ENCODE results near the gene S100G. TPM values are rescaled to one million over a fixed set of nuclear protein-coding genes. Genes with fewer than 3 reads are reported as not detected.

S100G gene
- total RNA-seq, 1 experiment from 2014 or later, result not detected

DNA sequence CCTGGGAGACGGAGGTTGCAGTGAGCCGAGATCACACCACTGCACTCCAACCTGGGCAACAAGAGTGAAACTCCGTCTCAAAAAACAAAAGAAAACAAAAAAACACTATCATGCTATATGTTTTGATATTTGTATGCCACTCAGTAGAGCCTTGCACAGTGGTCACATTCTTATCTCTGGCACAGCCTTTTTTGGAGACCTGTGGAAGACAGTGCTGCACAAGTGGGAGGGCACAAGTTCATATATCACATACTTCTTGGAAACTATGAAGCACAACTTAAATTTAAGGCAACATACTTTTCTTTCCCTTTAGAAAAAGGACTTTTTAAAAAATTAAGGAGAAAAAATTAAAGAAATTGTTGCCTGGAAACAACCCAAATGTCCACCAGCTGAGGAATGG is 14.4 kb upstream of the S100G start:
- H3K4me1 Mint-ChIP-seq (ENCODE audit: insufficient read depth, unreplicated experiment), result no peaks in the 10 kb centered on the region
- ChIA-PET POLR2A (no interaction called here), CTCF (no interaction called here)
- peaks cover 38% of the 10 kb centered on the region for H3K27me3 Mint-ChIP-seq (ENCODE audit: insufficient read depth, unreplicated experiment)
- intact Hi-C loops (cut with micrococcal nuclease), result no loop called here
- no peak overlapping the region for H3K4me3 Mint-ChIP-seq (ENCODE audit: unreplicated experiment)
- TF ChIP-seq, protein P1, sequence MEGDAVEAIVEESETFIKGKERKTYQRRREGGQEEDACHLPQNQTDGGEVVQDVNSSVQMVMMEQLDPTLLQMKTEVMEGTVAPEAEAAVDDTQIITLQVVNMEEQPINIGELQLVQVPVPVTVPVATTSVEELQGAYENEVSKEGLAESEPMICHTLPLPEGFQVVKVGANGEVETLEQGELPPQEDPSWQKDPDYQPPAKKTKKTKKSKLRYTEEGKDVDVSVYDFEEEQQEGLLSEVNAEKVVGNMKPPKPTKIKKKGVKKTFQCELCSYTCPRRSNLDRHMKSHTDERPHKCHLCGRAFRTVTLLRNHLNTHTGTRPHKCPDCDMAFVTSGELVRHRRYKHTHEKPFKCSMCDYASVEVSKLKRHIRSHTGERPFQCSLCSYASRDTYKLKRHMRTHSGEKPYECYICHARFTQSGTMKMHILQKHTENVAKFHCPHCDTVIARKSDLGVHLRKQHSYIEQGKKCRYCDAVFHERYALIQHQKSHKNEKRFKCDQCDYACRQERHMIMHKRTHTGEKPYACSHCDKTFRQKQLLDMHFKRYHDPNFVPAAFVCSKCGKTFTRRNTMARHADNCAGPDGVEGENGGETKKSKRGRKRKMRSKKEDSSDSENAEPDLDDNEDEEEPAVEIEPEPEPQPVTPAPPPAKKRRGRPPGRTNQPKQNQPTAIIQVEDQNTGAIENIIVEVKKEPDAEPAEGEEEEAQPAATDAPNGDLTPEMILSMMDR (IDR thresholded peaks at IDR 0.05; ENCODE audit: unreplicated experiment), result no peak
- no TSS peak for BruUV-seq (replicated peaks)
- H3K36me3 Mint-ChIP-seq (ENCODE audit: insufficient read depth, unreplicated experiment), result peaks cover 6% of the 10 kb centered on the region
- DNase-seq (ENCODE audit: unreplicated experiment), result no peak
- H3K9me3 Mint-ChIP-seq (ENCODE audit: unreplicated experiment), result no peaks in the 10 kb centered on the region
- no peak overlapping the region for H3K27ac Mint-ChIP-seq (ENCODE audit: low read depth, unreplicated experiment)

DNA sequence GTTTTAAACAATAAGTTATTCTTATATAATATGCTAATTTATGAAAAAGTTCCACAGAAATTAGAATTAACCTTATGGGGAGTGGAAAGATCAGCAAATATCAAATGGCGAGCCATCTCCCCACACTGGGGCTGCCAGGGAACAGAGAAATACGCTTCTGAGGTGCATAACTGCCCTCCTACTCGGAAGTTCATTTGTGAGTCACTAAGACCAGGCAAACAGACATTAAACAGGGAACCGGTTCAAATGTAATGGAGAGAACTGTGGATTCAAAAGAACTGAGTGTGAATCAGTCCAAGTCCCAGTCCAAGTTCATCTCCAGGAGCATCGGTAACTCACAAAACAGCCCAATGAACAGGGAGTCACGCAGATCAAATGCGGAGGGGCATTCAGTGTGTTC is 11.4 kb upstream of the S100G start:
- Mint-ChIP-seq H3K27me3 (ENCODE audit: insufficient read depth, unreplicated experiment) (peaks cover 54% of the 10 kb centered on the region), H3K36me3 (ENCODE audit: insufficient read depth, unreplicated experiment) (peaks cover 12% of the 10 kb centered on the region), H3K9me3 (ENCODE audit: unreplicated experiment) (no peaks in the 10 kb centered on the region), H3K4me3 (ENCODE audit: unreplicated experiment) (no peak overlapping the region), H3K27ac (ENCODE audit: low read depth, unreplicated experiment) (no peak overlapping the region), H3K4me1 (ENCODE audit: insufficient read depth, unreplicated experiment) (peaks cover 4% of the 10 kb centered on the region)
- no peak for DNase-seq (ENCODE audit: unreplicated experiment)
- ChIA-PET CTCF (no interaction called here), POLR2A (no interaction called here)
- intact Hi-C loops (cut with micrococcal nuclease), result no loop called here
- TF ChIP-seq, protein P1 (IDR thresholded peaks at IDR 0.05; ENCODE audit: unreplicated experiment), result no peak
- no TSS peak for BruUV-seq (replicated peaks)

DNA sequence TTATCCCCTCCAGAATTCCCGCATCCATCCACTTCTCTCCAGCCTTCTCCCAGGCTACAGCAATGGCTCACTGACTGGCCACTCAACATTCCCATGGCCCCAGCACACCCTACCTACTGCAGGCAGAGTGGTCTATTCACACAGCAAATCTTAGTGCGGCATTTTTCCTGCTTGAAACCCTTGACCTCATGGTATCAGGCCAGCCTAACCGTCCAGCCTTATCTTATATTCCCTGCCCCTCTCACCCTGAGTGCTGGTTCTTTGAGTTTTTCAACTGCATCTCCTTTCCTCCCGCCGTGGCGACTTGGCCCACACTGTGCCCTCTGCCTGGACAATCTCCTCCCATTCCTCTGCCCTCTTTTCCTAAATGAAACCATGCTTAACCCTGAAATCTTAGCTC is 10.0 kb upstream of the S100G start:
- no TSS peak for BruUV-seq (replicated peaks)
- Mint-ChIP-seq H3K9me3 (ENCODE audit: unreplicated experiment) (no peaks in the 10 kb centered on the region), H3K4me3 (ENCODE audit: unreplicated experiment) (no peak overlapping the region), H3K27me3 (ENCODE audit: insufficient read depth, unreplicated experiment) (peaks cover 64% of the 10 kb centered on the region), H3K27ac (ENCODE audit: low read depth, unreplicated experiment) (no peak overlapping the region), H3K36me3 (ENCODE audit: insufficient read depth, unreplicated experiment) (peaks cover 12% of the 10 kb centered on the region), H3K4me1 (ENCODE audit: insufficient read depth, unreplicated experiment) (peaks cover 6% of the 10 kb centered on the region)
- TF ChIP-seq, protein P1 (IDR thresholded peaks at IDR 0.05; ENCODE audit: unreplicated experiment), result no peak
- DNase-seq (ENCODE audit: unreplicated experiment), result no peak
- CTCF ChIA-PET, result interaction anchor here (0.6 kb wide), 1 partner anchor 203 kb away, joined by 3 read pairs; no protein-coding TSS in a partner anchor
- intact Hi-C loops (cut with micrococcal nuclease), result no loop called here
- POLR2A ChIA-PET, result no interaction called here

DNA sequence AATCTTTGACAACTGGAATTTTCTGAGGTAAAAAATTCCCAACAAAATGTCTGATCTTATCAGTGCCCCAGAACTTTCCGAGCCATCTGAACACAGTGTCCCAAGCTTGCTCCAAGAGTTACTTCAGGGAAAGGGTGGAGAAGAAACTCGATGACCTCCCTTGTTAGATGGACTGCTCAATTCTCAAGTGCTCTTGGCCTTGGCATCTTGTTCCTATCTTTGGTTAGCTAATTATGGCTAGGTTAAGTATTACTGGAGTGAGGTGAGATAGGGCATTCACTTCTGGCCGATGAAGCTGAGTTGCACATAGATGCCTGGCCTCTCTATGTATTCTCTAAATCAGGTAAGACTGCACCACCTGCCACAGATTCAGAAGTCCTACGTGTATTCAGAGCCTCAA is 9.1 kb upstream of the S100G start:
- Mint-ChIP-seq H3K4me1 (ENCODE audit: insufficient read depth, unreplicated experiment) (peaks cover 6% of the 10 kb centered on the region), H3K9me3 (ENCODE audit: unreplicated experiment) (no peaks in the 10 kb centered on the region), H3K36me3 (ENCODE audit: insufficient read depth, unreplicated experiment) (peaks cover 12% of the 10 kb centered on the region), H3K4me3 (ENCODE audit: unreplicated experiment) (no peak overlapping the region), H3K27me3 (ENCODE audit: insufficient read depth, unreplicated experiment) (peaks cover 64% of the 10 kb centered on the region), H3K27ac (ENCODE audit: low read depth, unreplicated experiment) (no peak overlapping the region)
- ChIA-PET POLR2A (interaction anchor here (0.7 kb wide), 1 partner anchor 204 kb away, joined by 3 read pairs; no protein-coding TSS in a partner anchor), CTCF (interaction anchor here (0.6 kb wide), 1 partner anchor 204 kb away, joined by 3 read pairs; no protein-coding TSS in a partner anchor)
- DNase-seq (ENCODE audit: unreplicated experiment), result no peak
- BruUV-seq (replicated peaks), result no TSS peak
- intact Hi-C loops (cut with micrococcal nuclease), result no loop called here
- TF ChIP-seq, protein P1 (IDR thresholded peaks at IDR 0.05; ENCODE audit: unreplicated experiment), result no peak
